Measurements from ENCODE around the gene PIK3CD. TPM values are rescaled to one million over a fixed set of nuclear protein-coding genes. Genes with fewer than 3 reads are reported as not detected.

The PIK3CD gene
- total RNA-seq, 1 donor from 2014 or later, result 13.3 TPM

DNA sequence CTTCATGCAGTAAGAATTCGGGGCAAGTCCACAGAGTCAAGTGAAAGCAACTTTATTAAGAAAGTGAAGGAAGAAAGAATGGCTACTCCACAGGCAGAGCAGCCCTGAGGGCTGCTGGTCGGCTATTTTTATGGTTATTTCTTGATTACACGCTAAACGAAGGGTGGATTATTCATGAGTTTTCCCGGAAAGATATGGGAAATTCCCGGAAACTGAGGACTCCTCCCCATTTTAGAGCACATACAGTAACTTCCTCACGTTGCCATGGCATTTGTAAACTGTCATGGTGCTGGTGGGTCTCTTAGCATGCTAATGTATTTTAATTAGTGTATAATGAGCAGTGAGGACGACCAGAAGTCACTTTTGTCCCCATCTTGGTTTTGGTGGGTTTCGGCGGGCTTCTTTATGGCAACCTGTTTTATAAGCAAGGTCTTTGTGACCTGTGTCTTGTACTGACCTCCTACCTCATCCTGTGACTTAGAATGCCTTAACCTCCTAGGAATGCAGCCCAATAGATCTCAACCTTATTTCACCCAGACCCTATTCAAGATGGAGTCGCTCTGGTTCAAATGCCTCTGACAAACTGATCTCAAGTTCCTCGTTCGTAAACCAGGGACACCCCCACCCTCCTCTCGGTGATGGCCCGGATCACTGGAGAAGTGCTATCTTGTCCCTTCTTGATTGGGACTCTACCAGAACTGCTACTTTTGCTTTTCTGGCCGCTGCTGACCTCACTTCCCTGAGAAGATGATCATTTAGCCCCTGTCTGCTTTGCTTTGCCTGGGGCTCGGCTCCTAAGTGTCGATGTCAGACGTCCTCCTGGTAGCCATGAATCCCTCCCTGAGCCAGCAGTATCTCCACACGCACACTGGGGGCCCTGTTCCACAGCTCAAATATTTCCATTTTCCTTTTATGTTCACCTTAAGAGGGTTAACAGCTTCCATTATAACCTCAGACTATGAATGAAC, 123.5 kb downstream of the PIK3CD start:
- no peak for DNase-seq

- DNase-seq, result no peak
Measured at GRCh38 chr1:9776685-9777084, 125.2 kb downstream of the PIK3CD start.

Other genes starting within 250 kb of the PIK3CD start
- gene SLC25A33, start 112.3 kb upstream of the PIK3CD start, total RNA-seq, result 13.9 TPM
- 4.7 TPM for gene TMEM201, start 62.8 kb upstream of the PIK3CD start, total RNA-seq
- 129 TPM for gene CLSTN1, start 172.2 kb downstream of the PIK3CD start, total RNA-seq

Data from occipital lobe (tissue), 2 donors.